Sigmoid colon (tissue), 7 donors: ENCODE results near the gene UNC13C. TPM values are rescaled to one million over a fixed set of nuclear protein-coding genes. Genes with fewer than 3 reads are reported as not detected.

ENCODE experiments used
- DNase-seq: peaks from one replicate; pipeline ENCODE4 v3.0.0-alpha.2; 2019
- H3K27ac ChIP-seq, 4 donors: fragments of 200-600 bp; sonication (generic); one replicate each; pipeline ENCODE4 v1.5.1; 2016 to 2019; ENCODE audit warnings: mild to moderate bottlenecking in 1 of 4
- H3K27me3 ChIP-seq, 3 donors: fragments of 200-600 bp; sonication (generic); one replicate each; pipeline ENCODE4 v1.5.1; 2019; ENCODE audit warnings: mild to moderate bottlenecking in 1 of 3
- H3K36me3 ChIP-seq, 4 donors: fragments of 200-600 bp; sonication (generic); one replicate each; pipeline ENCODE4 v1.5.1; 2016 to 2019
- H3K4me1 ChIP-seq, 4 donors: fragments of 200-600 bp; sonication (generic); one replicate each; pipeline ENCODE4 v1.5.1; 2017 to 2019
- H3K4me3 ChIP-seq, 4 donors: fragments of 200-600 bp; sonication (generic); one replicate each; pipeline ENCODE4 v1.5.1; 2017 to 2019; ENCODE audit warnings: mild to moderate bottlenecking in 2 of 4, moderate library complexity in 1 of 4
- H3K9me3 ChIP-seq, 4 donors: fragments of 200-600 bp in 3 of 4; sonication (generic) in 3 of 4; one replicate each; pipeline versions ENCODE4 v1.5.1 to v1.6.1; 2013 to 2019
- EP300 ChIP-seq, 4 donors: sonication (generic); formaldehyde crosslinking; IDR thresholded peaks; one replicate each; pipeline ENCODE4 v1.6.1; 2017; ENCODE audit warnings: antibody characterized with exemption in 4 of 4
- POLR2A ChIP-seq, 2 donors: fragments of 450-650 bp; IDR thresholded peaks; one replicate each; pipeline ENCODE4 v1.6.1; 2016; ENCODE audit warnings: antibody characterized with exemption in 2 of 2, mild to moderate bottlenecking in 2 of 2, moderate library complexity in 2 of 2
- POLR2AphosphoS5 ChIP-seq, 4 donors: sonication (generic); formaldehyde crosslinking; IDR thresholded peaks; one replicate each; pipeline ENCODE4 v1.6.1; 2017; ENCODE audit warnings: antibody characterized with exemption in 4 of 4
- WGBS, 2 donors: extraction: QIAGEN DNeasy Blood & Tissue Kit; methylation state at CpG; one replicate each; pipeline ENCODE4 v1.1.7; 2013; 5-methylcytosine and 5-hydroxymethylcytosine counted together
- intact Hi-C: fragments of 100-400 bp; cut with DNase I; formaldehyde crosslinking; loops from one replicate; pipeline ENCODE4 v1.15.1; 2023
- polyA plus RNA-seq, 3 donors: library from polyadenylated mRNA; stranded (reverse); fragments of 200-250 nt; gene quantifications; one replicate each; pipeline ENCODE4 v1.2.3, GENCODE V29; 2013
- total RNA-seq, 4 donors: library from RNA; depleted of rRNA; stranded (reverse); fragments of >200 nt; gene quantifications; one replicate each; pipeline ENCODE4 v1.1.0, GENCODE V29; 2016
- TF ChIP-seq, protein P1 (sequence below), 4 experiments: fragments of 450-650 bp in 3 of 4; fragments of 200-600 bp in 1 of 4; IDR thresholded peaks; one replicate each; pipeline ENCODE4 v1.5.1; 2016 to 2019; ENCODE audit warnings: antibody characterized with exemption in 4 of 4, mild to moderate bottlenecking in 3 of 4, moderate library complexity in 2 of 4
- donor health status: healthy with polysubstance abuse.
- donor health status: Bipolar disorder and iron deficiency.
- donor health status: healthy.

UNC13C gene
- total and polyA plus RNA-seq, 7 donors: under 0.01 to 1.7 (median 1.3) TPM; not detected in 1

DNA sequence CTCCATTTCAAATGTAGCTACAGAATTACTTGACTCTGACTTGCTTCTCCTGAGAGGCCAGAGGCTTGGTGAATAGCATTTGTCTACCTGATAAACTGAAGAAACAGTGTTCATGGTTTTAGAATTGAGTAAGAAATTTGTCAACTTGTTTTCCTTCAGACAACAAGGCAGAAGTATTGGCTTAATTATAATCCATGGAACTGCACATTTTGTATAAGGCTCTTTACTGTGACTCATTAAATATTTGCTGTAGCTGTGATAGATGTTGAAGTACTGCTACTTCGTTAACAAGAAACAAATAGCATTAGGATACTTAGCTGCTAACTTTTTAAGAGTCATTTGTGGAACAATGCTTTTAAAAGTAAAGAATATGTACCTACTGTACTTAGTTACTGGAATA is 4.6 kb downstream of the UNC13C start:
- intact Hi-C loops: no loop called here
- Histone ChIP-seq H3K4me3 (no peak overlapping the region), H3K27ac (no peak overlapping the region), H3K4me1 (peaks cover 0 to 8% (median 7%) of the 10 kb centered on the region in 4 donors), H3K27me3 (peaks cover 0 to 13% (median 0%) of the 10 kb centered on the region in 3 donors), H3K9me3 (no peaks in the 10 kb centered on the region), H3K36me3 (no peaks in the 10 kb centered on the region)
- no peak for TF ChIP-seq POLR2A (IDR thresholded peaks at IDR 0.05)
- no peak for TF ChIP-seq POLR2AphosphoS5 (IDR thresholded peaks at IDR 0.05)
- no peak for TF ChIP-seq EP300 (IDR thresholded peaks at IDR 0.05)
- TF ChIP-seq, protein P1, sequence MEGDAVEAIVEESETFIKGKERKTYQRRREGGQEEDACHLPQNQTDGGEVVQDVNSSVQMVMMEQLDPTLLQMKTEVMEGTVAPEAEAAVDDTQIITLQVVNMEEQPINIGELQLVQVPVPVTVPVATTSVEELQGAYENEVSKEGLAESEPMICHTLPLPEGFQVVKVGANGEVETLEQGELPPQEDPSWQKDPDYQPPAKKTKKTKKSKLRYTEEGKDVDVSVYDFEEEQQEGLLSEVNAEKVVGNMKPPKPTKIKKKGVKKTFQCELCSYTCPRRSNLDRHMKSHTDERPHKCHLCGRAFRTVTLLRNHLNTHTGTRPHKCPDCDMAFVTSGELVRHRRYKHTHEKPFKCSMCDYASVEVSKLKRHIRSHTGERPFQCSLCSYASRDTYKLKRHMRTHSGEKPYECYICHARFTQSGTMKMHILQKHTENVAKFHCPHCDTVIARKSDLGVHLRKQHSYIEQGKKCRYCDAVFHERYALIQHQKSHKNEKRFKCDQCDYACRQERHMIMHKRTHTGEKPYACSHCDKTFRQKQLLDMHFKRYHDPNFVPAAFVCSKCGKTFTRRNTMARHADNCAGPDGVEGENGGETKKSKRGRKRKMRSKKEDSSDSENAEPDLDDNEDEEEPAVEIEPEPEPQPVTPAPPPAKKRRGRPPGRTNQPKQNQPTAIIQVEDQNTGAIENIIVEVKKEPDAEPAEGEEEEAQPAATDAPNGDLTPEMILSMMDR (IDR thresholded peaks at IDR 0.05): no peak
- 71 to 79% methylated on average over 1 of the region's 1 CpG for WGBS, 2 donors
- DNase-seq: no peak

DNA sequence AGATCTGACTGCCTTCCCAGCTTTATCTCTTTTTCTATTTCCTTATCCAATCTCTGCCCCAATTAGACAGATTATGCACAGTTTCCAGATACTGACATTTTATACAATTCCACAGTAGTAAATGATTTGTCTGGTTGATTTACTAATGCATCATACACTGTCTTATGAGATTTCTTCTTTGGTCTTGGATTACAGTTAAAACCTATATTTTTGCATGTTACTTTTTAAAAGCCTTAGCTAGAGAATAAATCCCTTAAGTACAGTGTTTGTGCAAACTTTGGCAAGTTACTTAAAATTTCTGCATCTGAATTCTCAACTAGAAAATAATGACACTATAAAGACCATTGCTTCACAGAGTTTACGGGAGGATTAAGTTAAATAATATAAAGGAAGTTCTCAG is 6.0 kb downstream of the UNC13C start:
- Histone ChIP-seq H3K4me1 (no peaks in the 10 kb centered on the region), H3K9me3 (no peaks in the 10 kb centered on the region), H3K27me3 (peaks cover 0 to 10% (median 0%) of the 10 kb centered on the region in 3 donors), H3K27ac (no peak overlapping the region), H3K4me3 (no peak overlapping the region), H3K36me3 (no peaks in the 10 kb centered on the region)
- DNase-seq: no peak
- intact Hi-C loops: no loop called here
- TF ChIP-seq POLR2AphosphoS5 (IDR thresholded peaks at IDR 0.05): no peak
- TF ChIP-seq, protein P1 (IDR thresholded peaks at IDR 0.05): no peak
- TF ChIP-seq EP300 (IDR thresholded peaks at IDR 0.05): no peak
- no peak for TF ChIP-seq POLR2A (IDR thresholded peaks at IDR 0.05)
- 35 to 60% methylated on average over 1 of the region's 1 CpG for WGBS, 2 donors

DNA sequence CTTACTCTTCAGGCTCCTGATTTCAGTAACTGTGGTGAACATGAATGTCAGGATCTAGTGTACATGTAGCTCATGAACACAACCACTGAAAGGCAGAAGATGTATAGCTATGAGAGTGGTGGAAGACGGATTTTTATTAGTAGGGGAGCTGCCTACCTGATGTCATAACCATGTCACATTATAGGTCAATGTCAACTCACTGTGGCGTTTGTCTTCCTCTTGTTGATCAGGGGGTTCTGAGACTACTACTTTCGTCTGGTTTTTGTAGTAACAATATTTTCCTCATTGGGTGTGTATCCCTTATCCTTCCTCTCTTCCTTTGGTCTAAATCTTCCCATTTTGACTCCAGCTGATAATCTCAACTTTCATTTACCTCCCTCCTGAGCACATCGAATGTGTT is 7.3 kb downstream of the UNC13C start:
- no peaks in the 10 kb centered on the region for H3K36me3 ChIP-seq
- H3K27me3 ChIP-seq: peaks cover 0 to 6% (median 0%) of the 10 kb centered on the region in 3 donors
- no peak for DNase-seq
- H3K4me1 ChIP-seq: no peaks in the 10 kb centered on the region
- H3K27ac ChIP-seq: no peak overlapping the region
- no peaks in the 10 kb centered on the region for H3K9me3 ChIP-seq
- TF ChIP-seq, protein P1 (IDR thresholded peaks at IDR 0.05): no peak
- TF ChIP-seq POLR2A (IDR thresholded peaks at IDR 0.05): no peak
- TF ChIP-seq EP300 (IDR thresholded peaks at IDR 0.05): no peak
- TF ChIP-seq POLR2AphosphoS5 (IDR thresholded peaks at IDR 0.05): no peak
- WGBS, 2 donors: 76 to 88% methylated on average over 4 of the region's 4 CpGs
- H3K4me3 ChIP-seq: no peak overlapping the region
- intact Hi-C loops: no loop called here

DNA sequence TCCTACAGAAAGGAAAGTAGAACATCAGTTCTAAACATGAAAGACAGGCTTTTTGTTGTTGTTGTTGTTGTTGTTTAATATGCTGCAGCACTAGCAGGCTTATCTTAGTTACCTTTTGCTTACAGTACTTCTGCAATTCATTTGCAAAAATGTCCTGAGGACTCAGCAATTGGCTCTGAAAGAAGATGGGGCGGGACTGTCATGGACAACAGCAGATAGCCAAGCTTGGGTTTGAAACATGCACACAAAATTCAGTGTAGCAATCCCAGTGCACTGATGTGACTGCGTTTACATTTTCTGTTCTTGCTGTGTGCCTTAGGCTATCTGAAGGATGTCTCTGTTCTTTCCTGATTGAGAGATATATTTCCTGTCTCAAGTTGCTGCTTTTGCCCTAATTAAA is 9.2 kb downstream of the UNC13C start:
- Histone ChIP-seq H3K27me3 (peaks cover 0 to under 1% (median 0%) of the 10 kb centered on the region in 3 donors), H3K4me3 (no peak overlapping the region), H3K36me3 (no peaks in the 10 kb centered on the region), H3K9me3 (no peaks in the 10 kb centered on the region), H3K4me1 (no peaks in the 10 kb centered on the region), H3K27ac (no peak overlapping the region)
- WGBS, 2 donors: 80 to 84% methylated on average over 2 of the region's 2 CpGs
- TF ChIP-seq, protein P1 (IDR thresholded peaks at IDR 0.05): no peak
- TF ChIP-seq EP300 (IDR thresholded peaks at IDR 0.05) (no peak), POLR2AphosphoS5 (IDR thresholded peaks at IDR 0.05) (no peak), POLR2A (IDR thresholded peaks at IDR 0.05) (no peak)
- no peak for DNase-seq
- intact Hi-C loops: no loop called here

DNA sequence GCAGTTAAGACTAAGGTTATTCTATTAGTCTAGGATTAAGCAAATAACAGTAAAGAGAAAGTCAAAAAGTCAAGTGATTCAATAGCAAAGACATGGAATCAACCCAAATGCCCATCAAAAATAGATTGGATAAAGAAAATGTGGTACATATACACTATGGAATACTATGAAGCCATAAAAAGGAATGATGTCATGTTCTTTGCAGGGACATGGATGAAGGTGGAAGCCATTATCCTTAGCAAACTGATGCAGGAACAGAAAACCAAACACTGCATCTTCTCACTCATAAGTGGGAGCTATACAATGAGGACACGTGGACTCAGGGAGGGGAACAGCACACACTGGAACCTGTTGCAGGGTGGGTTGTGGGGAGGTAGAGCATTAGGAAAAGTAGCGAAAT is 29.0 kb downstream of the UNC13C start:
- no peaks in the 10 kb centered on the region for H3K27me3 ChIP-seq
- H3K4me3 ChIP-seq: no peak overlapping the region
- TF ChIP-seq, protein P1 (IDR thresholded peaks at IDR 0.05): no peak
- no peak for TF ChIP-seq POLR2A (IDR thresholded peaks at IDR 0.05)
- TF ChIP-seq POLR2AphosphoS5 (IDR thresholded peaks at IDR 0.05): no peak
- no peak for TF ChIP-seq EP300 (IDR thresholded peaks at IDR 0.05)
- H3K4me1 ChIP-seq: no peaks in the 10 kb centered on the region
- no peak overlapping the region for H3K27ac ChIP-seq
- no peaks in the 10 kb centered on the region for H3K36me3 ChIP-seq
- WGBS, 2 donors: 90 to 94% methylated on average over 2 of the region's 2 CpGs
- DNase-seq: no peak
- intact Hi-C loops: no loop called here
- H3K9me3 ChIP-seq: no peaks in the 10 kb centered on the region
